Stomach (tissue), 4 donors: Measurements from ENCODE around the gene ADAM22.
"Not testable (repeated sequence)": the region's sequence is repeated elsewhere in the genome, so short reads cannot be mapped to it uniquely, and the experiment has no call there.

Experiments used
- EP300 ChIP-seq: sonication (generic); formaldehyde crosslinking; IDR thresholded peaks from one replicate; pipeline ENCODE4 v1.6.1; 2017; ENCODE audit warnings: antibody characterized with exemption
- POLR2A ChIP-seq, 4 donors: fragments of 450-650 bp; IDR thresholded peaks; one replicate each; pipeline ENCODE4 v1.6.1; 2016; ENCODE audit warnings: antibody characterized with exemption in 4 of 4, control low read depth in 2 of 4, mild to moderate bottlenecking in 1 of 4, moderate library complexity in 1 of 4
- POLR2AphosphoS5 ChIP-seq, 3 donors: sonication (generic); formaldehyde crosslinking; IDR thresholded peaks; one replicate each; pipeline ENCODE4 v1.6.1; 2016; ENCODE audit warnings: antibody characterized with exemption in 3 of 3
- TF ChIP-seq, protein P1 (sequence below), 7 experiments: fragments of 450-650 bp in 4 of 7; fragments of 200-600 bp in 3 of 7; sonication (generic) in 3 of 7; IDR thresholded peaks; one replicate each; pipeline ENCODE4 v1.5.1; 2016 to 2019; ENCODE audit warnings: antibody characterized with exemption in 7 of 7, control low read depth in 2 of 7, mild to moderate bottlenecking in 1 of 7

DNA sequence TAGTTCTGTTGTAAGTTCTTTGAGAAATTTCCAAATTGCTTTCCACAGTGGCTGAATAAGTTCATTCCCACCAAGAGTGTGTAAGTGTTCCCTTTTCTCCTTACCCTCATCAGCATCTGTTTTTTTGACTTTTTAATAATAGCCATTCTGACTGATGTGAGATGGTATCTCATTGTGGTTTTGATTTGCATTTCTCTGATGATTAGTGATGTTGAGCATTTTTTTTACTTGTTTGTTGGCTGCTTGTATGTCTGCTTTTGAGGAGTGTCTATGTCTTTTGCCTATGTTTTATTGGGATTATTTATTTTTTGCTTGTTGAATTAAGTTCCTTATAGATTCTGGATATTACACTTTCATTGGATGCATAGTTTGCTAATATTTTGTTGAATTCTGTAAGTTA lies 11.9 kb downstream of the ADAM22 start:
- TF ChIP-seq, protein P1, sequence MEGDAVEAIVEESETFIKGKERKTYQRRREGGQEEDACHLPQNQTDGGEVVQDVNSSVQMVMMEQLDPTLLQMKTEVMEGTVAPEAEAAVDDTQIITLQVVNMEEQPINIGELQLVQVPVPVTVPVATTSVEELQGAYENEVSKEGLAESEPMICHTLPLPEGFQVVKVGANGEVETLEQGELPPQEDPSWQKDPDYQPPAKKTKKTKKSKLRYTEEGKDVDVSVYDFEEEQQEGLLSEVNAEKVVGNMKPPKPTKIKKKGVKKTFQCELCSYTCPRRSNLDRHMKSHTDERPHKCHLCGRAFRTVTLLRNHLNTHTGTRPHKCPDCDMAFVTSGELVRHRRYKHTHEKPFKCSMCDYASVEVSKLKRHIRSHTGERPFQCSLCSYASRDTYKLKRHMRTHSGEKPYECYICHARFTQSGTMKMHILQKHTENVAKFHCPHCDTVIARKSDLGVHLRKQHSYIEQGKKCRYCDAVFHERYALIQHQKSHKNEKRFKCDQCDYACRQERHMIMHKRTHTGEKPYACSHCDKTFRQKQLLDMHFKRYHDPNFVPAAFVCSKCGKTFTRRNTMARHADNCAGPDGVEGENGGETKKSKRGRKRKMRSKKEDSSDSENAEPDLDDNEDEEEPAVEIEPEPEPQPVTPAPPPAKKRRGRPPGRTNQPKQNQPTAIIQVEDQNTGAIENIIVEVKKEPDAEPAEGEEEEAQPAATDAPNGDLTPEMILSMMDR (IDR thresholded peaks at IDR 0.05) = not testable (repeated sequence)
- TF ChIP-seq EP300; POLR2A (IDR thresholded peaks at IDR 0.05); POLR2AphosphoS5 (IDR thresholded peaks at IDR 0.05): not testable (repeated sequence)
